HuH-7.5 (cell line): ENCODE measurements around the gene CELSR1.

Source experiments
- DNase-seq: peaks from one replicate; pipeline ENCODE4 v3.0.0; 2011; ENCODE audit warnings: low spot score

CELSR1 gene

GRCh38 chr22:46442217-46442853 lies 95.1 kb downstream of the CELSR1 start:
- no peak for DNase-seq

DNA sequence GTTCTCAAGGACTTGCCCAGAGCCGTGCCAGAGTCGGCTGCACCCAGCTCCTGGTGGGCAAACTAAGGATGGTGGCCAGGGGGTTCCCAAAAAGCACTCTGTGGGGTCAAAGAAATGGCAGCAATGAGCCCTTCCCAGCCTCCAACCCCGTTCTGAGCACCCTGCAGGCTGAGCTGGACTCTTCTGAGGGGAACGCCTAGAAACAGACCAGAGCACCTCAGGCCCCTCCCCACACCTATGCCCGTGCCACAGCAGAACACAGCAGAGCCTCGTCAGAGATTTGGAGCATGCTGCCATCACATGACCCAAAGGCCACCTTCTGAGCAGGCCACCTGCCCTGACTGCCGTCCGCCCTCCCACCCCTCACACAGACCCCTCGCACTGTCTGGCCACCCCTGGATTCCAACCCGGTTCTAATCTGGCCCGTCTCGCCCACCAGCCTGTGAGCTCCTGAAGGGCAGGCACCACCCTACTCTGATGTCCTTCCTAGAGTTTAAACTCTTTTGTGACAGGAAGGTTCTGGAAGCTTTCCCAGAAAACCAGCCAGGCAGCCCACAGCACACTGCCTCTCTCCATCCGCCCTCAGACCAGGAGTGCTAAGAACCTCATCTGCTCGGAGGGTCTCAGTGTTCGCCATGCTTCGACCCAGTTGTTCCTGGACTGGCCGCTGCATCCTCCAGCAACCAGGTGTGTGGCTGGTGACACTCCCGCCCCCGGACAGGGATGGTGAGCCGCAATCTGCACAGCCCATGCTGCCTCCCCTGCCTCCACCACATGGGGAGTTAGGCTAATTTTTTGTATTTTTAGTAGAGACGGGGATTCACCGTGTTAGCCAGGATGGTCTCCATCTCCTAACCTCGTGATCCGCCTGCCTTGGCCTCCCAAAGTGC lies 97.6 kb downstream of the CELSR1 start:
- DNase-seq = no peak

GRCh38 chr22:46439111-46439510 lies 98.3 kb downstream of the CELSR1 start:
- DNase-seq = no peak

- no peak for DNase-seq
These were observed 99.6 kb downstream of the CELSR1 start for GRCh38 chr22:46437671-46438440.

GRCh38 chr22:46436595-46437175 lies 100.7 kb downstream of the CELSR1 start:
- DNase-seq = no peak

DNA sequence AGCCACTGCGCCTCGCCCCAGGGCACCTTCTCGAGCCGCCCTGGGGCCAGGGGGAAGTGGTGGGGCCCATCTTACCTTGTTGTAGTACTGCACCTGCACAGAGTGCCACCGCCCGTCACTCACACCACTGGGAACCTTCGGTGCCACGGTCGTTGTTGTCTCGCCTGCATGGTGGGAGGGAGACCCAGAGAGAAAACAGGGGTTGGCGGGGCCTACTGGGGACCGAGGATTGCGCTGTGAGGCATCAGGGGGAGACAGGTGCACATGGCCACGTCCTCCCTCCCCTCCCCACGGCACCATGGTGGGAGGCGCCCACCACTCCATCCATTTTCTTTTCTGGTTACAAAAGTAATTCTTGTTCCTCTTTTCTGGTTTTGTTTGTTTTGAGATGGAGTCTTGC lies 104.1 kb downstream of the CELSR1 start:
- DNase-seq = no peak

DNA sequence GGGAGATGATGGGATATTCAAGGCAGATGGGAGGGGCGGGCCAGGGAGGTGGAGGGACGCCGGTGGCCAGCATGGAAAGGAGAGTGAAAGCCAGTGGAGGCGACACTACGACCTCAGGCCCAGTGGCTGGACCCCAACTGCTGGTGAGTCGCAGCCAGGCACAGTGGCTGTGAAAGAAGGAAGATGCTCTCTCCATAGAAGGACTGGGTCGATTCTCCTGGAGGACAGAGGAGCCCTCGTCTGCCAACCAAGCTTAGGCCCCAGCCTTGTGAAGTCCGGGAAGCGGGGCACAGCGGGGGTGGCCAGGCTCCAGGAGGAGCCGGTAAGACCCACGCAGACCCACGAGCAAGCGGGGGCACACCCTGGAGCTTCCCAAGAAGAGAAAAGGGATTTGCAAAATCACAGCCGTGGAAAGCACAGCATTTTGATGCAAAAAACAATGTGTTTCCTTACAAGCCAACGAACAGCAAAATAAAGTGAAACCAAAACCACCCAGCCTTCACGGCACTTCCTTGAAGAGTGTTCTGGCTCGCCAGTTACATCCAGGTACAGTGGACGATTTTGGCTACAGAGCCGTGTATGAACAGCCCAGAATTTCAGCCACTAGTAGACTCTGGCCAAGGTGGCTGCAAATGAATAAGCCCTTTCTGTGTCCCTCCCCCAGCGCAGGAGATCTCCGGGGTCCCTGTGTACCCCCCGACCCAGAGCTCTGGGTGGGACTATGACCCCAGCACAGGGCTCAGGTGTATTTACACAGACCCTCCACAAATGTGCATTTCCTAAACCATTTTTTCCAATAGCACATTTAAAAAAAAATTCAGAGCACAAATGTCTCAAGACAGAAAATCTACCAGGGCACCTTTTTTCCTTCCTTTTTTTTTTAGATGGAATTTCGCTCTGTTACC lies 105.0 kb downstream of the CELSR1 start:
- no peak for DNase-seq

- peak; percentile 76 for DNase-seq
These were observed 106.2 kb downstream of the CELSR1 start for GRCh38 chr22:46430961-46431838.

DNA sequence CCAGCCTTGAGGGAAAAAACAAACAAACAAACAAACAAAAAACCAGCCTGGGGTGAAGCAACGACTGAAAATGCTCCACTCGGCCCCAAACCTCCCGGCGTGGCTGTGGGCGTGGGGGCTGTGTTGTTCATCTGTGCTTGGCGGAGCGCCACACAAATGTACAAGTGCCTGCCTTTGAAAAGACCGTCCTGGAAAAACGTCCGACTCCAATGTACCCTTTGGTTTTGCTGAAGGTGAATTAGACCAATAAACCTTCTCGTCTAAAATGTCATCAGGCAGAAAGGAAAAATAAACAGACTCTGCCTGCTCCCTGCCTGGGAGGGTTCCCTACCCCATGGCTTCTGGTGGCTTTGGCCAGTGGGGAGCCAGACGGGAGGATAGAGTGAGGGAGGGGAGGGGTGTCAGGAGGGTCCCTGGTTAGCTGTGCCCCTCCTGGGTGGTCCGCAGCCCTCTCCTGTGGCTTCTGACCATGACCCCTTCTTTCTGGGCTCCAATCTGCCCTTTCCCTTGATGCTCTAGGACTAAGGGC lies 108.0 kb downstream of the CELSR1 start:
- no peak for DNase-seq

GRCh38 chr22:46428602-46429324 lies 108.7 kb downstream of the CELSR1 start:
- DNase-seq = no peak

GRCh38 chr22:46428171-46428570 lies 109.2 kb downstream of the CELSR1 start:
- no peak for DNase-seq

DNA sequence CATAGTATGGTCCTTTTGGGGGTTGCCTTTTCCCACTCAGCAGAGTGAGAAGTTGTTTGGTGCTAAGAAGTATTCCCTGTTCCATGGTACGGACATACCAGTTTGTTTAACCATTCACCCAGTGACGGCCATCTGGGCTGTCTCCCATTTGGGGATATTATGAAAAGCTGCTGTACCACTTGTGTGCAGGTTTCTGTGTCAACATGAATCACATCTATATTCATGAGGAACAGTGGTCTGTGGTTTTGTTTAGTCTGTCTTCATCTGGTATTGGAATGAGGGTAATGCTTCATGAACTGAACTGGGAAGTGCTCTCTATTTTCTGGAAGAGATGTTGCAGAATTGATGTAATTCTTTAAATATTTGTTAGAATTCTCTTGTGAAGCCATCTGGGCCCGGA lies 112.4 kb downstream of the CELSR1 start:
- no peak for DNase-seq

- no peak for DNase-seq
These were observed 112.9 kb downstream of the CELSR1 start for GRCh38 chr22:46424496-46424895.

GRCh38 chr22:46422896-46423295 lies 114.5 kb downstream of the CELSR1 start:
- DNase-seq = no peak

DNA sequence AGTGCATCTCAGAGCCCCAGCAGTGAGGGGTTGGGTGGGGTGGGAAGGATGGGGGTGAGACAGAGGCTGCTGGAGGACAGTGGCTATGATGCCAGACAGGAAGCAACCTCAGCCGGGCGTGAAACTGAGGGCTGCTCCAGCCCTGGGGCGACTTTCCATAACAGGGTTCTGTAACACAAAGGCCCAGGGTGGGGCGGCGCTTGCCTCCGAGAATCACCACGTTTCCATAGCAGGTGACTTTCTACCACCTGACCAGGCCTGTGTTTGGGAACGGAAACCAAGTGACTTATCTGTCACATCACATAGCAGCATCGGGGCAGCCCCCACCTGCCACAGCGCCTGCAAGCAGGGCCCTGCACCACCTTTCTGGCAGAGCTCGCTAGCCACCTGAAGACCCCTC lies 116.2 kb downstream of the CELSR1 start:
- no peak for DNase-seq

GRCh38 chr22:46419754-46420571 lies 117.5 kb downstream of the CELSR1 start:
- DNase-seq = no peak

- DNase-seq = no peak
These were observed 118.6 kb downstream of the CELSR1 start for GRCh38 chr22:46418827-46419226.

- DNase-seq = no peak
These were observed 119.7 kb downstream of the CELSR1 start for GRCh38 chr22:46417769-46418168.
